Endothelial cell of umbilical vein (primary cell): ENCODE results near the gene SMIM41. TPM values are rescaled to one million over a fixed set of nuclear protein-coding genes. Genes with fewer than 3 reads are reported as not detected.
"Not testable (repeated sequence)": the region's sequence is repeated elsewhere in the genome, so short reads cannot be mapped to it uniquely, and the experiment has no call there.

Experiments used
- BruUV-seq: library from RNA; stranded (reverse); fragments of 400-500 nt; replicated peaks from 2 replicates; lab custom pipeline; 2021; lab: Mats Ljungman, UMichigan
- CTCF ChIA-PET: fragments of 300-600, 350-600 bp; sonication (Branson Sonifier 250); formaldehyde crosslinking; loops from one replicate; lab custom pipeline; 2021; ENCODE audit warnings: antibody characterized with exemption, inconsistent platforms; lab: Charles Lee
- POLR2A ChIA-PET: fragments of 300-600, 350-600 bp; sonication (Branson Sonifier 250); formaldehyde crosslinking; loops from one replicate; lab custom pipeline; 2021; ENCODE audit warnings: antibody characterized with exemption, inconsistent platforms; lab: Charles Lee
- DNase-seq: peaks from one replicate; pipeline ENCODE4 v3.0.0-alpha.2; 2011; ENCODE audit warnings: low read depth, low spot score
- FAIRE-seq: peaks from 2 replicates; lab custom pipeline; 2011; peaks lifted over from hg19 to GRCh38; lab: Jason Lieb, UNC
- H2AFZ ChIP-seq: 2 replicates; pipeline ENCODE4 v1.6.0; 2012; ENCODE audit warnings: low read depth, low read length, control low read depth, inconsistent platforms
- H3K27ac ChIP-seq: 2 replicates; pipeline ENCODE4 v1.5.1; 2011; ENCODE audit warnings: low read depth, mild to moderate bottlenecking, control low read depth, low read length, moderate library complexity; ENCODE audit not compliant: insufficient read depth
- H3K27me3 ChIP-seq, 2 experiments: 2 replicates each; pipeline versions ENCODE4 v1.6.0 to v1.6.1; 2011; ENCODE audit warnings: low read length in 2 of 2, mixed read lengths in 1 of 2; ENCODE audit not compliant: control insufficient read depth in 2 of 2, insufficient read depth in 2 of 2
- H3K36me3 ChIP-seq, 2 experiments: 2 replicates in 1 of 2; 3 replicates in 1 of 2; pipeline ENCODE4 v1.5.1; 2011; ENCODE audit warnings: low read length in 2 of 2, mild to moderate bottlenecking in 1 of 2, moderate library complexity in 1 of 2; ENCODE audit not compliant: control insufficient read depth in 2 of 2, insufficient read depth in 2 of 2; ENCODE audit errors: extremely low read depth in 1 of 2
- H3K4me1 ChIP-seq: 3 replicates; pipeline ENCODE4 v1.5.1; 2011; ENCODE audit warnings: mild to moderate bottlenecking, low read length; ENCODE audit not compliant: control insufficient read depth, insufficient read depth; ENCODE audit errors: extremely low read depth
- H3K4me2 ChIP-seq: 2 replicates; pipeline ENCODE4 v1.6.1; 2011; ENCODE audit warnings: low read length, control low read depth, mixed read lengths; ENCODE audit not compliant: insufficient read depth
- H3K4me3 ChIP-seq, 3 experiments: fragments of 200-600 bp in 1 of 3; sonication (generic), shearing (Covaris generic) in 1 of 3; replicated peaks in 1 of 3; 2 replicates each; pipeline ENCODE4 v1.5.1; 2011 to 2016; ENCODE audit warnings: control low read depth in 3 of 3, low read length in 3 of 3, mild to moderate bottlenecking in 2 of 3, inconsistent platforms in 1 of 3, low read depth in 1 of 3, moderate library complexity in 1 of 3; ENCODE audit not compliant: insufficient read depth in 1 of 3
- H3K79me2 ChIP-seq: 2 replicates; pipeline ENCODE4 v1.6.0; 2012; ENCODE audit warnings: low read length, inconsistent platforms; ENCODE audit not compliant: control insufficient read depth, insufficient read depth
- H3K9ac ChIP-seq: replicated peaks from 2 replicates; pipeline ENCODE3; 2011; ENCODE audit warnings: low read length, control low read depth; ENCODE audit not compliant: insufficient read depth; ENCODE audit errors: extremely low read depth
- H3K9me1 ChIP-seq: replicated peaks from 3 replicates; pipeline ENCODE4 v1.6.0; 2011; ENCODE audit warnings: mild to moderate bottlenecking, low read length; ENCODE audit not compliant: control insufficient read depth, insufficient read depth; ENCODE audit errors: extremely low read depth
- H3K9me3 ChIP-seq: replicated peaks from 2 replicates; pipeline ENCODE4 v1.5.1; 2012; ENCODE audit warnings: low read length, inconsistent platforms; ENCODE audit not compliant: control insufficient read depth, insufficient read depth
- H4K20me1 ChIP-seq: replicated peaks from 2 replicates; pipeline ENCODE3; 2011; ENCODE audit warnings: mild to moderate bottlenecking, low read length; ENCODE audit not compliant: control insufficient read depth, insufficient read depth; ENCODE audit errors: extremely low read depth
- dilution Hi-C: fragments of 300-500 bp; cut with MboI; formaldehyde crosslinking; loops from one replicate; pipeline ENCODE4 v1.15.0; 2019; ENCODE audit warnings: low sequenced_read_pairs; ENCODE audit not compliant: extremely low pct_ligation_motif_present
- intact Hi-C: fragments of 100-400 bp; cut with micrococcal nuclease; formaldehyde crosslinking; loops from one replicate; pipeline ENCODE4 v1.10.0; 2022
- polyA plus RNA-seq, 4 experiments: library from polyadenylated mRNA; depleted of rRNA in 3 of 4; stranded (reverse) in 3 of 4; unstranded in 1 of 4; fragments of >200 nt; gene quantifications; 2 replicates each; pipeline versions ENCODE4 v1.2.1 to v1.2.3, GENCODE V29; 2011 to 2012; ENCODE audit warnings: missing spikeins in 1 of 4
- total RNA-seq: library from RNA; stranded (reverse); gene quantifications from 2 replicates; pipeline ENCODE4 v1.2.3, GENCODE V29; 2021

Gene SMIM41
- total and polyA plus RNA-seq, 2 donors (not counting 3 experiments of a cell fraction or from before 2014, with no cell fraction given) = not detected

GRCh38 chr12:52116222-52117125, 37.0 kb downstream of the SMIM41 start:
- H2AFZ ChIP-seq, H3K4me2 ChIP-seq, POLR2A ChIA-PET, H3K27ac ChIP-seq, H3K36me3 ChIP-seq, H3K9me3 ChIP-seq, DNase-seq, dilution Hi-C loops, FAIRE-seq, BruUV-seq, H3K4me3 ChIP-seq, H3K27me3 ChIP-seq, intact Hi-C loops, H3K79me2 ChIP-seq, H3K9me1 ChIP-seq, H3K9ac ChIP-seq, H3K4me1 ChIP-seq, H4K20me1 ChIP-seq: not testable (repeated sequence)
- CTCF ChIA-PET = interaction anchor here (5.1 kb wide), 1 partner anchor 90 kb away, joined by 99 read pairs; no protein-coding TSS in a partner anchor

- BruUV-seq, intact Hi-C loops, FAIRE-seq: not testable (repeated sequence)
These were observed 38.4 kb downstream of the SMIM41 start for GRCh38 chr12:52117806-52118475.

More at GRCh38 chr12:52117806-52118475, 38.4 kb downstream of the SMIM41 start:
- H3K36me3 ChIP-seq, H3K79me2 ChIP-seq, H2AFZ ChIP-seq, H3K9ac ChIP-seq, H3K4me2 ChIP-seq, H3K4me1 ChIP-seq, DNase-seq, H3K4me3 ChIP-seq, H3K9me3 ChIP-seq, H3K9me1 ChIP-seq, H3K27me3 ChIP-seq, H4K20me1 ChIP-seq, H3K27ac ChIP-seq, dilution Hi-C loops: not testable (repeated sequence)
- ChIA-PET POLR2A (interaction anchor here (0.6 to 0.9 kb wide), 2 partner anchors 87 to 111 kb away, joined by 3 read pairs; partner anchors contain the start of gene TAMALIN), CTCF (interaction anchor here (1.0 to 5.1 kb wide), 5 partner anchors 10 to 114 kb away, joined by 3 to 99 read pairs (median 4); no protein-coding TSS in a partner anchor)
